Stimulated activated CD4-positive, alpha-beta T cell treated with anti-CD3 and anti-CD28 coated beads, Interleukin-4, amount 100 ng/mL, for 4 hours (primary cell): ENCODE measurements around the gene PLCD1.
"Not testable (repeated sequence)": the region's sequence is repeated elsewhere in the genome, so short reads cannot be mapped to it uniquely, and the experiment has no call there.

Source experiments
- DNase-seq, 2 experiments: peaks; one replicate each; pipeline ENCODE4 v3.0.0-alpha.2; 2020

PLCD1 gene

DNA sequence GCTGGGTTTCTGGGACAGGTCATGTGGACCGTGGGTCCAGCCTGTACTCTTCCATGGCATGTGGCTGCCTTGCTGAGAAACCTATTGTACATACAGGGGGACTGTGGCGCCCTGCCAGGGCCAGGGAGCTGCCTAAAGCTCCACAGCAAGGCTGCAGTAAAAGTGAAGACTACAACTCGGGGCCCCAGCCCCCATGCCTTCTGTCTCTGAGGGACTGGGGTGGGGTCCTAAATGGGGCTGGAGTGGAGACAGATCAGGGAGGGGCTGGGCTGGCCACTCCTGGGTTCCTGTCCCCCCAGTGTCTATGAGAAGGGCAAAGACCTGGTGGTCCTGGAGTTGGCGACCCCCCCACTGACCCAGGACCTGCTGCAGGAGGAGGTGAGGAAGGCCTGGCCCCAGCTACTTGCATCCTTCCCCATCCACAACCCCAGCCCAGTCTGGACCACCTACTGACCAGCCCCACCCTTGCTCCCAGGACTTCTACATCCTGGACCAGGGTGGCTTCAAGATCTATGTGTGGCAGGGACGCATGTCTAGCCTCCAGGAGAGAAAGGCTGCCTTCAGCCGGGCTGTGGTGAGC lies 31.6 kb downstream of the PLCD1 start:
- no peak for DNase-seq

DNA sequence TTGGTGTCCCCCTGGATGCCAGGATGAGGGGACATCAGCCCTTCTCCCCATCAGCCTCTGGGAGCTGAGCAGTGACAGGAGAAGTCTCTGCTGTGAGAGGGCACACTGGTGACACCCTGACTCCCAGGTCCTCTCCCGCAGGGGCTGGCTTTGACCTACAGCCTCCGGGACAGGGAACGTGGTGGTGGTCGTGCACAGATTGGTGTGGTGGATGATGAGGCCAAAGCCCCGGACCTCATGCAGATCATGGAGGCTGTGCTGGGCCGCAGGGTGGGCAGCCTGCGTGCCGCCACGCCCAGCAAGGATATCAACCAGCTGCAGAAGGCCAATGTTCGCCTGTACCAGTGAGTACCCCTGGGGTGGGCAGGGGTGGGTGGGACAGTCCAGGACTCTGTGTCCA lies 32.1 kb downstream of the PLCD1 start:
- no peak for DNase-seq

DNA sequence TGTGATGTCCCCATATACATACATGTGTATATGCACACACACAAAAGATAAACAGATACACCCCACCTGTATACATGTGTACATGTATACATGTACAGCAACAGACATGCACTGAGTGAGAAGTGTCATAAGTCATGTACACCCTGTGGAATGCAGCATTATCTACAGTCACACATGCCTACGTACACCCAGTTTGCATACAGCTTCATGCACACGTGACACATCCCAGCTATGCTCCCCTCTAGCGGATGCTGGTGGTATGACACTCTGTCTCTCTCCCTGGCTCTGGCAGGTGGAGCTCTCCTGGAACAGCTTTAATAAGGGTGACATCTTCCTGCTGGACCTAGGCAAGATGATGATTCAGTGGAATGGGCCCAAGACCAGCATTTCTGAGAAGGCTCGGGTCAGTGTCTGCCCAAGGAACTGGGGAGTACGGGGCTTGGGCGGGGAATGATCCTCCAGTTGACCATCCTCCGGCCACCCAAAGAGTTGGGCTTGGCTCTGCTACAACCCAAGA lies 32.6 kb downstream of the PLCD1 start:
- DNase-seq, result peak; percentile 76 to 77

DNA sequence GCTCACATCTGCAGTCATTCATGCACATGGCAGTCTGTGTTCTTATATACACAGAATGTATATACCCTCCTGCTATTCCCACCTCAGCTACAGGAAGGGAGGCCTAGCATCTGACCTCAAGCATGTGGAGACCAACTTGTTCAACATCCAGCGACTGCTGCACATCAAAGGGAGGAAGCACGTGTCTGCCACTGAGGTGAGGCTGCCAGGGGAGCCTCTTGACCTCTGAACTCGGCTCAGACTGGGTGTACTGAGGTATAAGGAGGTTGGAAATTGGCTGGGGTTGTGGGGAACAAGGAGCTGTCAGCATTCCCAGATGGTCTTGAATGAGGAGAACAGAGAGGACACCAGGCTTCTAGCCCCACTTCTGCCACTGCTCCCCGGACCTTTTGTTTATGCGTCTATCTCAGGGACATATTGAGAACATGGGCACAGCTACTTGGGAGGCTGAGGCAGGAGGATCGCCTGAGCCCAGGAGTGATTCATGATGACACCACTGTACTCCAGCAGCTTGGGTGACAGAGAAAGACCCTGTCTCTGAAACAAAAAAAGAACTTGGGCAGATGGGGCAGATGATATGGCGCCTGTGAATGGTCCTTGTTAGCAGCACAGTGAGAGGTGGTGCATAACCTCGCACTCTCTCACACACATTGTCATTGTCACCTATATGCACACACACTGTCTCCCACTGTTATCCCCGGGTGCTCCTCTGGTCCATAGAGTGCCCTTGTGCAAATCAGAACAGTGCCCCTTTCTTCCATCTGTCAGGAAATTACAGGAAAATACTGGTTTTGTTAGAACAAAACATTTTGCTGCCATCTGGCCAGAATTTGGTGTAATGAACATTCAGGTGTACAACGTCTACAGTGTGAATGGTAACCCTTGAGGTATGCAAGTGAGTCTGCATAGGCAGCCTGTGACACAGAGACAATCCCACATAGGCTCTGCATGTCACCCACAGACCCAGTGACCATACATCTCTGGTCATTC lies 33.5 kb downstream of the PLCD1 start:
- no peak for DNase-seq

DNA sequence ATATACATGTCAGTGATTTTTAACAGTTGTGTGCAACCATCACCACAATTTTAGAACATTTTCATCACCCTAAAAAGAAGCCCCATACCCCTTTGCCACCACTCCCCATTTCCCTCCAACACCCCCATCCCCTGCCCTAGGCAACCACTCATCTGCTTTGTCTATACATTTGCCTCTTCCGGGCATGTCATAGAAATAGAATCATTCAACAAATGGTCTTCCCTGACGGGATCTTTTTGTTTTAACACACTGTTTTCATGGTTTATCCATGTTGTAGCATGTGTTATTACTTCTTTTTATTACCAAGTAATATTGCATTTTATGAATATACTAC lies 34.8 kb downstream of the PLCD1 start:
- no peak for DNase-seq

DNA sequence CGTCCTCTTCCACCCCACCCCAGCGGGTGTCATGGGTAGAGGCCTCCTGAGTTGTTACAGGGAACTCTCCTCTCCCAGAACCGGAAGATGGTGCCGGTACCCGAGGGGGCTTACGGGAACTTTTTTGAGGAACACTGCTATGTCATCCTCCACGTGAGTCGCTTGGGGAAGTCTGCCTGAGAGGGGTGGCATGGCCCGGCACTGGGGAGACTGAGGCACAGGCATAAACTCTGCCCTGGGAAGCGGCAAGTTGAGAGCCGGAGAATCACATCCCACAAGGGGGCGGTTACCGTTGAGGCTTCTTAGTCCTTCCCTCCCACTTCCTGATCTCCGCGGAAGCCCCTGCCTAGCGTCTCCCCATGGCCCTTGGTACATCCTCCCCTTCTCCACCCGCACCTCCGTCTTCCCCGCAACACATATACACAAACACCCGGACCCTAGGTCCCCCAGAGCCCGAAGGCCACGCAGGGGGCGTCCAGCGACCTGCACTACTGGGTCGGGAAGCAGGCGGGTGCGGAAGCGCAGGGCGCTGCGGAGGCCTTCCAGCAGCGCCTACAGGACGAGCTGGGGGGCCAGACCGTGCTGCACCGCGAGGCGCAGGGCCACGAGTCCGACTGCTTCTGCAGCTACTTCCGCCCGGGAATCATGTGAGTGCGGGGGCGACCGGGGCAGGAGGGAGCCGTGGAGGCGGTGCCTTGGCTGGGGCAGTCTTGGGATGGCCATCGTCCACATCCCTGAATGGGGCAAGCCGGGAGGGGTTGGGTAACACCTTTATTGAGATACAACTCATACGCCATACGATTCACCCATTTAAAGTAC lies 35.4 kb downstream of the PLCD1 start:
- DNase-seq, result peak; percentile 58 to 65

DNA sequence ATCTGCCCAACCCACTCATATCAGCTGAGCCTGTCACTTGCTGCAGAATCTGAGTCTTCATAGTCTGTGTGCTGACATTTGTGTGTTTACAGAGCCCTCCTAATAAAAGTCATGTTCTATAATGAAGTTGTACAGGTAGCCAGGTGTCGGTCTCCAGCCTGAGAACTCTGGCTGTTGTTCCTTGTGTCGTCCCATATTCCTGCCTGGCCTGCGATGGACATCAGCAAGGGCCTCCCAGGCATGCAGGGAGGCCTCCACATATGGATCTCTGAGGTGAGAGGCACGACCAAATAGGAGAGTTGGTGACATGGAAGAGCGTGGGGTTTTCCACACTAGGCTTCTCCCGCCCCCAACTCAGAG lies 36.0 kb downstream of the PLCD1 start:
- DNase-seq, result no peak

DNA sequence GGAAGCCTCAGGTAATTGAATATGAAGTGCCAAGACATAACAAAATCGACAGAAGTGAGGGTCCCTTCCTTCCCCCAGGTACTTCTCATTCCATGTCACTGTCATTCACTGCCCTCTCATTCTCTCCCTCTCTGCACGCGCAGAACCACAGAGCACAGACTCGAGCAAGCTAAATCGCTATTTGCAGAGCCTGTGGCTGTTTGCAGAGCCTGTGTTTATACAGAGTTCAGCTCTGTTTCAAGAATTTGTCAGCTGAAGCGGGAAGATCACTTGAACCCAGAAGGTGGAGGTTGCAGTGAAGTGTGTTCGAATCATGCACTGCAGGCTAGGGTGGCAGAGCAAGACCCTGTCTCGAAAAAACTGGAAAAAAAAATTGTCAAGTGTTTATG lies 36.4 kb downstream of the PLCD1 start:
- DNase-seq, result no peak

DNA sequence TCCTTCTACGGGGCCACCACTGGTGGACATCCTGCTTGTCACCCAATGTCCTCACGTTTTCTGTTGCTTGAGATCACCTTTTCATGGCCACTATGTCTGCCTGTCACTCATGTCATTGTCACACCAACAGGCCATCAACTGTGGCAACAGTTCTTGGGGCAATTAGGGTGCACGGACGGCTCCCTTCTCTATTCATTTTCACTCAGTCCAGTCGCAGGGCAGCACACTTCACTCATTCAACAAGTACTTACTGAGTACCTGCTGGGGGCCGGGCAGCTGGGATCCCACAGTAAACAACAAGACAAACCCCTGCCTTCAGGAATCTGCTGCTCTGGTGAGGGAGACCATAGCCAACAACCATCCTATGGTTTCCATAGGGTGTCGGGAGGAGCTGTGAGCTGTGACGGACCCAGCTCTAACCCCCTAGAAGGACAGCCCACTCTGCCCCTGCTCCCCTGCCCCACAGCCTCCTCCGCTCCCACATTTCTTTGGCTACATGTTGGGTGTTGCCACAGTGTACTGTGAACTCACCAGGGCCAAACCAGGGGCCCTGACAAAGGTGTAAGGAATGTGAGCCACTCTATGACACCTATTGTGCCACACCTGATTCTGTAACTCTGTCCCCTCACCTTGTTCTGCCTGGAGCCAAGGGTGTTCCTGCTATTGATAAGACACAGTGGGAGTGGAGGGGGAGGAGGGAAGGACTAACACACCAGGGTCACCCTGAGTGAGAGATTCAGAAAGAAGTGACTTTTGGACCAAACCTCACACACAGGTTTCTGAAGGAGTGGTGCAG lies 37.0 kb downstream of the PLCD1 start:
- DNase-seq, result no peak

DNA sequence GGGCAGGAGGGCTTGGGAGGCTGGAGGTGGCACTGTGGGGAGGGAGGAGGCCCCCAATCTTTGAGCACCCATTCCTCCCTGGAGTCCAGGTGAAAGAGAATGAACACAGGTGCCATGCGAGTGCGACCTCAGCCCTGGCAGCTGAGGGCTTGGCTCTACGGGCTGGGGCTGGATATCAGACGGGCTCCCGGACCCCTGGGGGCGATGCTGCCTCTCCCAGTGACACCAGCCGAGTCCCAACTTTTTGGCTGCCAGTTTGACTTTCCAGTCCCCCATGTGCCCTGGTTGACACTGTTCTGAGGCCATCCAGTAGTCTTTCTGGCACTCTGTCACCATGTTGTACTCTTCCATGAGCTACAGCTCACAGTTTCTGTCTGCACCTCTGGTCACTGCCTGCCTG lies 37.6 kb downstream of the PLCD1 start:
- no peak for DNase-seq

DNA sequence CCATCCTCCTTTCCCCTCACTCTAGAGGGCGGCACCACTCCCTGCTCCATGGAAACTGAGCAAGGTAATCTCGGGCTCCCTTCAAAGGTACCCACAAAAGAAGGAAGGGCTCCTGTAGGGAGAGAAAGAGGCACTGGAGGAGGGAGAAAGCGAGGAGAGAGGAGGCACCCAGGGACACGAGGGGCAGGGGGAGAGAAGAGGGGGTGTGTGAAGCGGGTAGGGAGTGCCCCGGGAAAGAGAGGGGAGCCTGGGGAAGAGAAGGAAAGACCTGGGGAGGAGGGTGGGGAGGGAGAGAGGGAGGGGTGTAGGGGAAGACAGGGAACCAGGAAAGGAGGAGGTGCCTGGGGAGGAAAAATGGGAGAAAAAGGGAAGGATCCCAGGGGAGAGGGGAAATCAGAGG lies 38.3 kb downstream of the PLCD1 start:
- DNase-seq, result no peak

DNA sequence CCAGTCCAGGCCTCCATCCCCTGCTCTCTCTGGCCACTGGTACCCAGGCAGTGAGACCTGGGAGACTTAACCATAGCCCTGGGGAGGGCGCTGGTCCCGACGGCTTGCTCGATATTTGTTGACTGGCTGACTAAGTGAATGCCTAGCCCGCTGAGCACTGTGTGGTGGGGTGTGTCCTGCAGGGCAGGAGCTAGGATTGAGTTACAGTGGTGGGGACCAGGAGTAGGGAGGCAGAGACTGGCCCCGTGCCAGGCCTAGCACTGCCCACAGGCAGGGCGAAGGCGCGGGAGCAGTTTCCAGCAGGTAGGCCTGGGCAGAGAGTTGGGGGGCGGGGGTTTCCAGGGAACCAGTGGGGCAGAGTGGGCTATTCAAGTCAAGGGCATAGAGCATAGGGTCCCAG lies 38.9 kb downstream of the PLCD1 start, which contains the start of gene VILL:
Gene VILL, plus strand, starts transcription at position 260 of the 400 bp plus-strand sequence. CDS start 2,887 bp downstream, outside the sequence.
- DNase-seq, result no peak

DNA sequence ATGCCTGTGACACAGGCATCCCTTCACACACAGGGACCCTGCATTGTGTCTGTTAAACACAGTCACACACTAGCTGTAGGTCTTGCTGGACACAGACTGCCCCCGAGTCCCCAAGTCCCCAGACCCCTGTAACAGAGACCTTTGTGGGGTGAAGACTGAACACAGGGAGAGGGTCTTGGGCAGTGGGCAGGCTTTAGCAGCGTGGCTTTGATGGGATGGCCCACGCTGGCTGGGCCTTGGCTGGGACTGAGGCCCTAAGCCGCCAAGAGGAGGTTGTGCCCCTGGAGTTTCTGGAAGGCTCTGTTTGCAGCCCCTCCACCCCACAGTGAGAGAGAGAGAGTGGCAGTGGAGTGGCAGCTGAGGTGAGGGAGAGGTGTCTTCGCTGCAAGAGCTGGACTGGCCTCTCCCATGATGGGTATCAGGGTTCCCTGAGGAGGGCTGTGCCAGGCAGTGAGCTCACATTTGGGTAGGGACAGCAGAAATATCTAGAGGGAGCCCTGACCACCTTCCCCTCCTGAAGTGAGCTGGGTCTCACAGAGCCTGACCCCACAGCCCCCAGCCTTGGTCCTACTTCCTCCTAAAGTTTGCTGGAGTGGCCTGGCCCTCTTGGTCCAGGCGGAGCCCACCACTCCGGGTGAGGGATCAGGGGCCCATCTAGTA lies 39.5 kb downstream of the PLCD1 start:
- DNase-seq, result no peak

DNA sequence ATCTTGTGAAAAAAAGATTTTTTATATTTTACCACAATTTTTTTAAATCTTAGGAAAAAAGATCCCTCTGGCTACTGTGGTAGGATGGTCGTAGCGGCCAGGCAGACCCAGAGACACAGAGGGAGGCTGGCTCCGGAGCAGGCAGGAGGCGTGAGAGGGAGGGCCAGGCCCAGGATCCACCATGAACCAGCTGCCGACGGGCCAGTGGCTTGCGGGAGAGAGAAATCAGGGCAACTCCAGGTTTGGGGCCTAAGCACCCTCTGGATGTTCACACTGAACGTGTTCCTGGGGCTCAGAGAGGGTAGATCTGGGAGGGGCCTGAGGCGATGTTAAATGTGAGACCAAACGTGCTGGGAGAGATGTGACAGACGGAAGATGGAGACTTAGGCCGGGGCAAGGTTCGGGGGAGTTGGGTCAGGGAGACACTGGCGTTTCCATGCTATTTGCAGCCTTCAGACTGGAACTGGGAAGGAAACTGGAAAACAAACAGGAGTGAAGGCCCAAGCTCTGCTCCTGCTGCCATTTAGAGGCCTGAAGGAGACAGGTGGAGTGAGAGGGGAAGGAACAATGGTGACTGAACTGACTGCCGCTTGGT lies 40.4 kb downstream of the PLCD1 start:
- no peak for DNase-seq

DNA sequence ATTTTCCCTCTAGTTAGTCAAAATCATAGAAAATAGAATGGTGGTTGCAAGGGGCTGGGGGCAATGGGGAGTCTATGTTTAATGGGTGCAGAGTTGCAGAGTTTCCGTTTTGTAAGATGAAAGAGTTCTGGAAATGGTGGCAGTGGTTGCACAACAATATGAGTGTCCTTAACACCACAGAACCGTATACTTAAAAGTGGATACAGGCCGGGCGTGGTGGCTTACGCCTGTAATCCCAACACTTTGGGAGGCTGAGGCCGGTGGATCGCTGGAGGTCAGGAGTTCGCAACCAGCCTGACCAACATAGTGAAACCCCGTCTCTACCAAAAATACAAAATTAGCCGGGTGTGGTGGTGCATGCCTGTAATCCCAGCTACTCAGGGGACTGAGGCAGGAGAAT lies 41.1 kb downstream of the PLCD1 start:
- not testable (repeated sequence) for DNase-seq

DNA sequence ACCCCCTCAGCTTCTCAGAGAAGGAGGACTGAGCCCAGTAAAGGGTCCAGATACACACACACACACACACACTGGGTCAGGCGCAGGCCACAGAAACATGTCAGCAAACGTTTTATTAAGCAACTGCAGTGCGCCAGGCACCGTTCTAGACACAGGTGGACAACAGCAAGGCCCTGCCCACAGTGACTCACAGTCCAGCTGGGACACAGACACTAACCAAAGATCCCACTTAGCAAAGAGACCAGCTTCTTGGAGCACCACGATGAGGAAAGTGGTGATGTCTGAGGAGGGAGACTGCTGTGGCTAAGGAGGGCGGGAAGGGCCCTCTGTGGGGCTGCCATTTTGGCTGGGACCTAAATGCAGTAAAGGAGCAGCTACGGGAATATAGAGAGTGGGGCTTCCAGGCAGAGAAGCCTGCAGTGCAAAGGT lies 41.7 kb downstream of the PLCD1 start:
- DNase-seq, result no peak

DNA sequence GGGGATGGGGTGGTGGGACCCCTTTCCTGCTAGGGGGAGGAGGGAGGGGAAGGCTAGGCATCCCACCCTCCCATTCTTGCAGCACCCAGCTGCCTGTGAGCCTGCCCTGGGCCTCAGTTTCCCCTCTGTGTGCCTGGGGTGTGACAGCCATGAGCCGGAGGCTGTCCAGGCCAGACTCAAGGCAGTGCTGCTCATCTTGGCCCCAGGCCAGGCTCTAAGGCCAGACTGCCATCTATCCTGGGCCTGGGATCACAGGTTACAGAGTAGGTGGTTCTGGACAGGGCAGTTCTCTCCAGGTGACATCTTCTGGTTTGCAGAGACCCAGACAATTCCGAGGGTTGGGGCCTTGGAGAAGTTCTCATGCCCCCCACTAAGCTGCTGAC lies 42.1 kb downstream of the PLCD1 start:
- DNase-seq, result no peak

DNA sequence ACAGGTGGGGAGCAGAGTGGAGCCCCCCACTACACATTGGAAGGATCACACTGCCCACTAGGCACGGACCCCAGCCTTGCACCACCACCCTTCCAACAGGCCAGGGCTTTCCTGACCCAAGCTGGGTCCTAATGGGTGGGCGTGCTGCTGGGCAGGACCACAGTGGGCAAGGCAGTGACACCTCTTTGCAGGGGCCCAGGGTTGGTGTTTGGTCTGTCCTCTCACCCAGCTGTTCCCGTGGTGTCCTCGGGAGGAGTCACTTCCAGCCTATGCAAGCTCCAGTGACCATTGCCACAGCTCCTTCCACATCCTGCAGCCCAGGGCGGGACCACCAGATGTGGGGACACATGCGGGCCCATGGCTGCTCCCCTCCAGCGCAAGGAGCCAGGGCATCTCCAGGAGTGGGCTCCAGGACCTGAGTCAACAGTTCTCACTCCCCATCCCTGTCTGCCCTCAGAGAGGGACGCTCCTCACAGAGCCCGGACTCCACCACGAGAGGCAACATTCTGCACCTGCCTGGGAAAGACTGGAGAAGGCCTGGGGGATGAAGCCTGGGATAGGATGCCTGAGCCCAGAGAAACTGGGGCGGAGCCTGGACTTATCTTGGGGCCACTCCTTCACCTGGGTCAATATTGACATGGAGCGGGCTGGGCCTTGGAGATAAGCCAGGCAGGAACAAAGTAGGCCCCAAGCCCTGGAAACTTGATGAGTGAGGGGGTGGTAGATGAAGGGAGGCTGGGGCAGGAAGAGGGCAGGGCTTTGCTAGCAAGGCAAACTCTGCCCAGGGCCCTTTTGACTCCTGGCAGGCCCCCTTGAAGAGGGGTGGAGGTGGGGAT lies 42.7 kb downstream of the PLCD1 start:
- DNase-seq, result no peak

DNA sequence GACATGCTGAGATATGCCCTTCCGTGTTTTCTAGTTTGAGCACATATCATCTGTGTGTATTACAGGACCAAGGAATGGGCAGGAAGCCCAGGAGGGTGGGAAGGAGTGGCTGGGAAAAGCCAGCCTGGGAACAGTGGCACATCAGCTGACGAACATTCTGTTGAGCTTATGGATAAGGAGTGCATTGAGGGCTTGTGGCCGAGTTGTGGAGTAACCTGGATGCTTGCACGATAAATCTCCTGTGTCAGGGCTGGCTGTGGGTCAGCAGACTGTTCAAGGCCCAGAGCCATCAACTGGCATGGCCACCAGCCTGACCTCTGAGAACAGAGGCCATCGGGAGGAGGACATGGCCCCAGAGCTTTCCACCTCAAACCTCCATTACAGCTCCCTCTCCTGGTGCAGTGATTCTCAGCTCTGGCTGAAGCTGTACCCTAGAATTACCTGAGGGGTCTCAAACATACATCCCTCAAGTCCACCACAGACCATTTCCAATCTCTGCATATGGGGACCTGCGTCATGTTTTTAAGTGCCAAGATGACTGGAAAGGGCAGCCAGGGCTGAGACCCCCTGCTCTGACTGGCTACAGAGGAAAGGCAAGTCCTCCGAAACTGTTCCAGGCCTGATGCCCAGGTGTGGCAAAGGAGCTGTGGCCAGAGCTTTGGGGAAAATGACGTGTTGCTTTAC lies 43.7 kb downstream of the PLCD1 start:
- DNase-seq, result no peak

DNA sequence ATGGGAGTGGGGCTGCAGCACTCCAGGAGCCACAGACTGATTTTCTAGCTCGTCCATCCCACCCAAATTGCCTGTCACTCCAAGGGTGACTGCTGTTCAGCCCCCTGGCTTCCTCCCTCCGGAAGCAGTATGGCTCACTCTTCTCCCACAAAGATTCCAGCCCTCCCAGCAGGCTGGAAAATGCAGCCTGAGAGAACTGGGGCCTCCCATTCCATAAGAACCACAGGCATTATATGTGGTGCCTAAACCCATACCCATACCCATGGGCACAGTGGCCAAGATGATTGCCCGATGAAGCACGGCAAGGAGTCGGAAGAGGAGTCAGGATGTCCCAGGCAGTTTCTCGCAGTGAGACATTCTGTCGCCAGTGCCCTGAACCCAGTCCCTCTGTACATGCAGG lies 44.8 kb downstream of the PLCD1 start:
- DNase-seq, result no peak
